Activated T-cell treated with anti-CD3 and anti-CD28 coated beads, Interleukin-2, amount 50 U/mL, for 72 hours (primary cell): ENCODE data around the gene AIRE. TPM values are rescaled to one million over a fixed set of nuclear protein-coding genes. Genes with fewer than 3 reads are reported as not detected.

Source experiments
- ATAC-seq, 2 donors: fragments of 150-1000 bp; cut with Tn5 transposase; replicated peaks in 1 of 2; 2 replicates each; pipeline ENCODE4 v1.10.0; 2021; ENCODE audit warnings: moderate library complexity in 2 of 2, mild to moderate bottlenecking in 1 of 2
- DNase-seq, 2 donors: peaks; one replicate each; pipeline ENCODE4 v3.0.0; 2021 to 2022; ENCODE audit warnings: mixed read lengths in 1 of 2
- H3K27ac Mint-ChIP-seq: one replicate; pipeline ENCODE4 v1.8.0; 2022; ENCODE audit warnings: mild to moderate bottlenecking, moderate library complexity, mixed read lengths
- H3K27me3 Mint-ChIP-seq: one replicate; pipeline ENCODE4 v1.8.0; 2022; ENCODE audit warnings: low read depth, mixed read lengths
- H3K36me3 Mint-ChIP-seq, 2 donors: one replicate each; pipeline ENCODE4 v1.8.0; 2022; ENCODE audit warnings: mixed read lengths in 2 of 2, mild to moderate bottlenecking in 1 of 2; ENCODE audit not compliant: insufficient read depth in 2 of 2
- H3K4me1 Mint-ChIP-seq: one replicate; pipeline ENCODE4 v1.8.0; 2022; ENCODE audit warnings: low read depth, mixed read lengths
- H3K4me3 Mint-ChIP-seq, 2 donors: one replicate each; pipeline ENCODE4 v1.8.0; 2022; ENCODE audit warnings: mild to moderate bottlenecking in 2 of 2, mixed read lengths in 2 of 2, moderate library complexity in 2 of 2
- H3K9me3 Mint-ChIP-seq, 2 donors: one replicate each; pipeline ENCODE4 v1.8.0; 2022; ENCODE audit warnings: mixed read lengths in 2 of 2
- total RNA-seq, 2 donors: library from RNA; stranded (reverse); gene quantifications; one replicate each; pipeline ENCODE4 v1.2.3, GENCODE V29; 2022

AIRE gene
- total RNA-seq, 2 donors from 2014 or later: not detected

DNA sequence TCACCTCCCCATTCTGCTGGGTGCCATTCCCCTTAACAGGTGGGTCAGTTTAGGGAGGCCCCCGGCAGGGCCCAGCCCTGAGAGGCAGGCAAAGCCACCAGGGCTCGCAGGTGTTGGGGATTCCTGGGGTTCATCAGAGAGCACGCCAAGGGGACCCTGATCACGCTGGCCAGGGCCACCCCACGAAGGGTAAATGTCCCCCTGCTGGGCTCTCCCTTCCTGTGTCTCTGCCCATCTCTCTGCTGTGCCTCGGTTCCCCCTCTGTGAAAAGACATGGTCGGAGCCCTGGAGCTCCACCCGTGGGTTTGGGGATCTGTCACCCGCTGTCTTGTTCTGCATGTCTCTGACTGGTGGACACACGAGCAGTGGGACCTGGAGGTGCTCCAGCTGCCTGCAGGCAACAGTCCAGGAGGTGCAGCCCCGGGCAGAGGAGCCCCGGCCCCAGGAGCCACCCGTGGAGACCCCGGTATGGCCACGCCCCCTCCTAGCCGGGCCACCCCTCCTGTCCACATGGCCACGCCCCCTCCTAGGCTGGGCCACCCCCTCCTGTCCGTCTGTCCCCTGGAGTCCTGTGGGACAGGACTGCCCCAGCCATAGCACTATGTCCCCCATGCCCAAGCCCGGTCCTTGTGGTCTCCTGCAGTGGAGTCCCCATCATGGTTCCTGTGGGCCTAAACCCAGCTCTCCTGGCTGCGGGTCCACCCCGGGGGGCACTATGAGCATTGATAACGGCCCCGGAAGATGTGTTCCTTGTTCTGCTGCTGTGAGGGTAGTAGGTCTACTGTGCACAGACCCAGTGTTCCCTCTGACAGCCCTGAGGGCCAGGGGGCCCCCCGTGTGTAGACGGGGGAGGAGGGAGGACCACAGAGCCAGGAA, 6.5 kb downstream of the AIRE start:
- H3K4me1 Mint-ChIP-seq: peaks cover 5% of the 10 kb centered on the region
- H3K36me3 Mint-ChIP-seq: no peaks in the 10 kb centered on the region
- DNase-seq (no peak), ATAC-seq (no peak)
- H3K27ac Mint-ChIP-seq: no peak overlapping the region
- no peaks in the 10 kb centered on the region for H3K27me3 Mint-ChIP-seq
- no peaks in the 10 kb centered on the region for H3K9me3 Mint-ChIP-seq
- H3K4me3 Mint-ChIP-seq: no peak overlapping the region

DNA sequence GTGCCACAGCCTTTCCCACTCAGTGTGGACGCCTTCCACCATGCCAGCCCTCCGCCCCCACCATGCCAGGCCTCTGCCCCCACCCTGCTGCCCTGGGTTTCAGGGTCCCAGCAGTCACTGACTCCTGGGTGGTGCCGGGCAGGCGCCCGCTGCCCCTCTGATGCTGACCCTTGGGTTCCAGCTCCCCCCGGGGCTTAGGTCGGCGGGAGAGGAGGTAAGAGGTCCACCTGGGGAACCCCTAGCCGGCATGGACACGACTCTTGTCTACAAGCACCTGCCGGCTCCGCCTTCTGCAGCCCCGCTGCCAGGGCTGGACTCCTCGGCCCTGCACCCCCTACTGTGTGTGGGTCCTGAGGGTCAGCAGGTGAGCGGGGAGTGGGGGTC, 7.1 kb downstream of the AIRE start:
- no peak for DNase-seq
- H3K27ac Mint-ChIP-seq: no peak overlapping the region

DNA sequence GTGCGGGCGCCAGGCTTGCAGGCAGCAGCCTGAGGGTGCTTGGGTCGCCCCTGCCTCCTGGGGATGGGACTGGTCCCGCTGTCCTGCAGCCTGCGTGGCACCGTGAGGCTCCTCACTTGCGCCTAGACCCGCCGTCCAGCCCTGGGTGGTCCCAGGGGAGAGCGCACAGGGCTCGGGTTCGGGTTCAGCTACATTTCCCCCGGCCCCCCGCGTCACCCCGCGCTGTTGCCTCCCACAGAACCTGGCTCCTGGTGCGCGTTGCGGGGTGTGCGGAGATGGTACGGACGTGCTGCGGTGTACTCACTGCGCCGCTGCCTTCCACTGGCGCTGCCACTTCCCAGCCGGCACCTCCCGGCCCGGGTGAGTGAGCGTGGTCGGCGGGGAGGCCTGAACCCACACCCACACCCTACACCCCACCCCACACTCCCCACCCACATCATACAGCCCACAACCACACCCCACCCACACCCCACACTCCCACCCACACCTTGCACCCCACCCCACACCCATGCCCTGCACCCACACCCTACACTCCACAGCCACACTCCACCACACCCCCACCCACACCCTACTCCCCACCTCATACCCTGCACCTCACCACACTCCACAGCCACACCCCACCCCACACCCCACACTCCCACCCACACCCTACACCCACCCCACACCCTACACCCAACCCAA, 8.0 kb downstream of the AIRE start:
- peaks cover 20% of the 10 kb centered on the region for H3K4me1 Mint-ChIP-seq
- no peaks in the 10 kb centered on the region for H3K27me3 Mint-ChIP-seq
- H3K4me3 Mint-ChIP-seq: no peak overlapping the region
- DNase-seq: no peak
- H3K27ac Mint-ChIP-seq: no peak overlapping the region
- no peak for ATAC-seq
- H3K36me3 Mint-ChIP-seq: no peaks in the 10 kb centered on the region
- no peaks in the 10 kb centered on the region for H3K9me3 Mint-ChIP-seq

More for the DNA sequence above, 7.1 kb downstream of the AIRE start:
- no peaks in the 10 kb centered on the region for H3K36me3 Mint-ChIP-seq
- H3K4me3 Mint-ChIP-seq: no peak overlapping the region
- H3K27me3 Mint-ChIP-seq: no peaks in the 10 kb centered on the region
- ATAC-seq: no peak
- no peaks in the 10 kb centered on the region for H3K9me3 Mint-ChIP-seq
- H3K4me1 Mint-ChIP-seq: peaks cover 11% of the 10 kb centered on the region

DNA sequence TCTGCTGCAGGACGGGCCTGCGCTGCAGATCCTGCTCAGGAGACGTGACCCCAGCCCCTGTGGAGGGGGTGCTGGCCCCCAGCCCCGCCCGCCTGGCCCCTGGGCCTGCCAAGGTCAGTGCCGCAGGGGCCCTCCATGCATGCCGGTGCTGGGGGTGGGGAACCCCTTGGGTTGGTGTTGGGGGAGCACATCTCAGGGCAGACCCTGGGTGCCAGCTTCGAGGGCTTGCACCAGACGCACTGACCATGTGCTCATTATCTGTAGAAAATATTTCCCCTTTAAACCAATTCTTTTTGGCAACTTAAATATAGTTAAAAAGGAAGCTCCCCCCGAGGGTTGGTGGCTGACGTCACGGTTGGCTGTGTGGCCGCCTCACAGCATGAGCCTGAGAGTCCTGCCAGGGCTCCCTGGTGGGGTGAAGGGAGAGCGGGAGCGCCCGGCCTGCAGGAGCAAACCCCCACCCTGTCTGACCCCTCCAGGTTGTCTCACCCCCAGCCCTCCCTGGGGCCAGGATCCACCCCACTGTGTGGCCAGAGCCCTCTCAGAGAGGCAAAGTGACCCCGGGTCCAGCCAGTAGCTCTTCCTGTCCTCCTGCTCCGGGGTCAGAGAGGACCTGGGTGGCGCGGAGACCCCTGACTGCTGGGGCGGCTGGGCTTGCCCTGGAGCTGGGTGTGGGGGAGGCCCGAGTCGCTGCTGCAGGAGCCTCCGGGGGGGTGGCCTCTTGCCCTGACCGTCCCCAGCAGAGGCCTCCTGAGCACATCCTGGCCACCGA, 8.9 kb downstream of the AIRE start:
- Mint-ChIP-seq H3K4me3 (no peak overlapping the region), H3K27ac (no peak overlapping the region), H3K9me3 (no peaks in the 10 kb centered on the region), H3K36me3 (no peaks in the 10 kb centered on the region), H3K27me3 (no peaks in the 10 kb centered on the region), H3K4me1 (peaks cover 22% of the 10 kb centered on the region)
- DNase-seq (no peak), ATAC-seq (no peak)

DNA sequence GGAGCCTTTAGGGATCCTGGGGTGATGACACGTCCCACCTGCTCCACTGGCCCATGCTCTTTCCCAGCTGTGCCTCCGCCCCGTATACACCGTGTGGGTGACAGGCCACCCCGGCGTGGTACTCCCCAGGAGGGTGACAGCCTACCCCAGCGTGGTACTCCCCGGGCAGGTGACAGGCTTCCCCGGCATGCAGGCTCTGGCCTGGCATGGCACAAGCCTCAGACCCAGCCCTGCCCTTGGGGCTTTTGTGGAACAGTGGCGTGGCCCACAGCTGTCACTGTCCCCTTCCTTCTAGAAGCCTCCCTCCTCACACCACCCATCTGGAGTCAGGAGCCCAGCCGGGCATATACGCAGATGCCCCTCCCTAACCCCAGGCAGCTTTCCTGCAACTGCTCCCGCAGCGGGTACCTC, 9.5 kb downstream of the AIRE start:
- DNase-seq (no peak), ATAC-seq (no peak)
- Mint-ChIP-seq H3K36me3 (no peaks in the 10 kb centered on the region), H3K4me1 (peaks cover 22% of the 10 kb centered on the region), H3K27ac (no peak overlapping the region), H3K4me3 (no peak overlapping the region), H3K9me3 (no peaks in the 10 kb centered on the region), H3K27me3 (no peaks in the 10 kb centered on the region)

DNA sequence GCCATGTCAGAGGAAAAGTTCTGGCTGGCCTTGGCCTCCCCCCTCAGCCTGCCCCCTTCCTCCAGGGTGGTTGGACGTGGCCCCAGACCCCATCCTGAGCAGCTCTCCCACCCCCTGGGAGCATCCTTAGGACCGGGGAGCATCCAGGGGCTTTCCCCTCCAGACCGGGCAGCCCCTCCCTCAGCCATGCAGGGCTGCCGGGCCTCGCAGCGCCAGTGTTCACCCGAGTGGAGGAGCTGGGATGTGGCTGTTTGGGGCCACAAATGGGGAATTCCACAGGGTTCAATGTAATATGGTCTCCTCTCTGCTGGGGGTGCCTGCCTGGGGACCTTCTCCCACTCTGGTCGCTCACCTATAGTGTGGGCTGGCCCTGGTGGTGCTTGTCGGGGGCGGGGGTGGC, 10.0 kb downstream of the AIRE start:
- no peaks in the 10 kb centered on the region for H3K9me3 Mint-ChIP-seq
- no peaks in the 10 kb centered on the region for H3K36me3 Mint-ChIP-seq
- no peak for ATAC-seq
- no peaks in the 10 kb centered on the region for H3K27me3 Mint-ChIP-seq
- H3K4me3 Mint-ChIP-seq: no peak overlapping the region
- no peak overlapping the region for H3K27ac Mint-ChIP-seq
- peaks cover 23% of the 10 kb centered on the region for H3K4me1 Mint-ChIP-seq
- DNase-seq: no peak

DNA sequence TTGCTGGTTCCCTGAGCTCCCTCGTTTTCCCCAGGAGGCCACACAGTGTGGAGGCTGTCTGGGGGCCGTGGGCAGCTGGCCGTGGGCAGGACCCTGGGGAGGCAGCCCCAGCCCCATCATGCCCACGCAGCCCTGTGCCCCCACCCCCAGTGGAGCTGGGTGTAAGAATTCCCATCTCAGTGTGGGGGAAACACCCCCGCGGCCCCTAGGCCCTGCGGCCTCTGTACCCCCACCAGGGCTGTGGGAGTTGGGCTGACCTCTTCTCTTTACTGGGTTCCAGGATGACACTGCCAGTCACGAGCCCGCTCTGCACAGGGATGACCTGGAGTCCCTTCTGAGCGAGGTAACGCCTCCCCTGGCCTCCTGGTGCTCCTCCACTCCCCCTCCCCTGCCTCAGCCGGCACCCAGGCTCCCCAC, 10.4 kb downstream of the AIRE start:
- no peaks in the 10 kb centered on the region for H3K27me3 Mint-ChIP-seq
- H3K27ac Mint-ChIP-seq: no peak overlapping the region
- no peaks in the 10 kb centered on the region for H3K9me3 Mint-ChIP-seq
- no peak overlapping the region for H3K4me3 Mint-ChIP-seq
- ATAC-seq (no peak), DNase-seq (no peak)
- peaks cover 28% of the 10 kb centered on the region for H3K4me1 Mint-ChIP-seq
- H3K36me3 Mint-ChIP-seq: no peaks in the 10 kb centered on the region

DNA sequence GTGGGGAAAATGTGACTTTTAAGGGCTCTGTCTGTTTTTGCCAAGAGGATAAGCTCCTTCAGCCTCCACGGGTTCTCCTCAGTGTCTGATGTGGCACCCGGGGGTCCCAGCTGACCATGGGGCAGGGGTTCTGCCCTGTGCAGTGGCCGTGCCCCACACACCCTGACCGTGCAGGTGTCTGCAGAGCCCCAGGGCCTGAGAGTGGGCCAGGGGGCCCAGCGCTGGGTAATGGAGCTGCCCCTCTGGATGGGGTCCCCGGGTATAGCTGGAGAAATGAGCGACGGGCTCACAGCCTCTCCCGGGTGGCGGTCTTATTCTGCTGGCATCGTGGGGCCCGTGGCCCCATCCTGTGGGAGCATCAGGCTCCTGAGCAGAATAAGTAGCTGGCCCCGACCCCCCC, 11.2 kb downstream of the AIRE start:
- Mint-ChIP-seq H3K27me3 (no peaks in the 10 kb centered on the region), H3K4me1 (peaks cover 35% of the 10 kb centered on the region), H3K36me3 (no peaks in the 10 kb centered on the region), H3K4me3 (no peak overlapping the region), H3K9me3 (no peaks in the 10 kb centered on the region), H3K27ac (no peak overlapping the region)
- DNase-seq (no peak), ATAC-seq (no peak)

DNA sequence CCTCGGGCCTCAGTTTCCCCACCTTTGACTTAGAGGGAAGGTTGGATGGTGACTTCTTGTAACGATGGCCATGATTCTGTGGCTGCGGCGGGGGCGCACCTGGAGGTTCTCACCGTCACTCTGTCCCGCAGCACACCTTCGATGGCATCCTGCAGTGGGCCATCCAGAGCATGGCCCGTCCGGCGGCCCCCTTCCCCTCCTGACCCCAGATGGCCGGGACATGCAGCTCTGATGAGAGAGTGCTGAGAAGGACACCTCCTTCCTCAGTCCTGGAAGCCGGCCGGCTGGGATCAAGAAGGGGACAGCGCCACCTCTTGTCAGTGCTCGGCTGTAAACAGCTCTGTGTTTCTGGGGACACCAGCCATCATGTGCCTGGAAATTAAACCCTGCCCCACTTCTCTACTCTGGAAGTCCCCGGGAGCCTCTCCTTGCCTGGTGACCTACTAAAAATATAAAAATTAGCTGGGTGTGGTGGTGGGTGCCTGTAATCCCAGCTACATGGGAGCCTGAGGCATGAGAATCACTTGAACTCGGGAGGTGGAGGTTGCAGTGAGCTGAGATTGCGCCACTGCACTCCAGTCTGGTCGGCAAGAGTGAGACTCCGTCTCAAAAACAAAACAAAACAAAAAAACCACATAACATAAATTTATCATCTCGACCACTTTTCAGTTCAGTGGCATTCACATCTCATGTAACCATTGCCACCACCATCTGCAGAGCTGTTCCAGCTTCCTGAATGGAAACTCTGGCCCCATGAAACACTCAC, 12.0 kb downstream of the AIRE start:
- H3K4me3 Mint-ChIP-seq: peak overlapping the region; percentile 27 to 61
- H3K27me3 Mint-ChIP-seq: no peaks in the 10 kb centered on the region
- H3K27ac Mint-ChIP-seq: no peak overlapping the region
- DNase-seq (peak; percentile 73 to 75), ATAC-seq (peak; percentile 45 to 54)
- peaks cover 43% of the 10 kb centered on the region for H3K4me1 Mint-ChIP-seq
- no peaks in the 10 kb centered on the region for H3K36me3 Mint-ChIP-seq
- H3K9me3 Mint-ChIP-seq: no peaks in the 10 kb centered on the region

DNA sequence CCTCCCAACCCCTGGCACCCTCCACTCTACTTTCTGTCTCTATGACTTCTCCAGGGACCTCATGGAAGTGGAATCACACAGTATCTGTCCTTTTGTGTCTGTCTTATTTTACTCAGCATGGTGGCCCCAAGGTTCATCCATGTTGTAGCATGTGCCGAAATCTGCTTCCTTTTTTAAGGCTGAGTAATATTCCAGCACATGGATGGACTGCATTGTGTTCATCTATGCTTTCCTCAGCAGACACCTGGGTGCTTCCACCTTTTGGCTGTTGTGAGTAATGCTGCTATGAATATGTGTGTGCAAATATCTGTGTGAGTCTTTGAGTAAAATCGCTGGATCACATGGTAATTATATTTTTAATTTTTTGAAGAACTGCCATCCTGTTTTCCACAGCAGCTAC, 12.6 kb downstream of the AIRE start:
- Mint-ChIP-seq H3K4me1 (peaks cover 48% of the 10 kb centered on the region), H3K36me3 (no peaks in the 10 kb centered on the region), H3K9me3 (no peaks in the 10 kb centered on the region), H3K27ac (peak overlapping the region; percentile 63), H3K27me3 (no peaks in the 10 kb centered on the region), H3K4me3 (peak overlapping the region; percentile 31 to 54)
- ATAC-seq (no peak), DNase-seq (no peak)

DNA sequence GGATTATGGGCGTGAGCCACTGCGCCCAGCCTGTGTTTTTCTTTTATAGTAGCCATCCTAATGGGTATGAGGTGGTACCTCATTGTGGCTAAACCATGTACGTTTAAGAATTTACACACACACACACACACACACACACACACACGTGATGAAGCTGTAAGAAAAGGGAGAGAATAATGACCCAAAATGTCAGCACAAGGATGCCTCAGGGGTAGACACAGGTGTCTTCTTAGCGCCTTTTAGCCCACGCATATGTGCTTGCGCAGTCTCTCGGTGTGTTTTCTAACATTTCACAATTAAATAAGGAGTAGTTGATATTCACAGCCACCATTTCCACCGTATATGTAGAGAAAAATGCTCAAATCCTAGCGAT, 13.4 kb downstream of the AIRE start:
- peak overlapping the region; percentile 88 to 91 for H3K4me3 Mint-ChIP-seq
- H3K9me3 Mint-ChIP-seq: no peaks in the 10 kb centered on the region
- no peaks in the 10 kb centered on the region for H3K27me3 Mint-ChIP-seq
- peaks cover 53% of the 10 kb centered on the region for H3K4me1 Mint-ChIP-seq
- DNase-seq (no peak), ATAC-seq (no peak)
- H3K27ac Mint-ChIP-seq: peak overlapping the region; percentile 60
- no peaks in the 10 kb centered on the region for H3K36me3 Mint-ChIP-seq

DNA sequence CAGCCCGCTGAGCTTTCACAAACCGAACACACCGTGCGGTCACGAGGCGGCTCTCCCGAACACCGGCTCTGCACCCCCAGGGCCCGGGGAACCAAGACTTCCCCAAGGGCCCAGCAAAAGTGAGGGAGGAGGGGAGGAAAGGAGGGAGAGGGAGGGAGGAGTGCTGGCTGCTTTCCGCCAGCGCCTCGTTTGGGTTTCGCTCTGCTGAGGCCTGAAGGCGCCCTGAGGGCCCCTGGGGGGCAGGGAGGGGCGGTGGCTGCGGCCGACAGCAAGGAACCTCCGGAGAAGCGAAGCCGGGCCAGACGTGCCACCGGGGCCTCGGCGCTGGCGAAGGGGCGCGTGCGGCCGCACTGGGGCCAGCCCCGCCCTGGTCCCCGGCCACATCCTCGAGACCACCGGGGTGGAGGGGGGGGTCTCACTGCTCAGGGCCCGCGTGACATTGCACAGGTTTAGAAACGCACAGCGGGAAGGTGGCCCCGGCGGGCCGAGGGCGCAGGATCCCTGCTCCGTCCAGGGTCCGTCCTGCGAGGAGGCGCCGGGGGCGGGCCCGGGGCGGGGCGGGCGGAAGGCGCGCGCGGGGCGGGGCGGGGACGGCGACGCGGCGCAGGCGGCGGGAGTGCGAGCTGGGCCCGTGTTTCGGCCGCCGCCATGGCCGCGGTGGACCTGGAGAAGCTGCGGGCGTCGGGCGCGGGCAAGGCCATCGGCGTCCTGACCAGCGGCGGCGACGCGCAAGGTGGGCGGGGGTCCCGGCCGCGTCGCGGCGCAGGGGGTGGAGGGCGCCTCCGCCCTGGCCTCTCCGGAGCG, 14.0 kb downstream of the AIRE start, which contains the start of gene PFKL:
PFKL (plus strand) TSS at position 596 of the 804 bp plus-strand sequence; CDS start at position 649, 53 bp downstream.
- DNase-seq (peak; percentile 69 to 81), ATAC-seq (peak; percentile 82 to 83)
- Mint-ChIP-seq H3K4me3 (peak within 1 kb of the TSS; percentile 88 to 91), H3K9me3 (no peaks in the 10 kb centered on the region), H3K4me1 (peaks cover 54% of the 10 kb centered on the region), H3K27ac (peak within 1 kb of the TSS; percentile 60), H3K36me3 (no peaks in the 10 kb centered on the region), H3K27me3 (no peaks in the 10 kb centered on the region)
